Neural progenitor cell (in vitro differentiated cells): ENCODE data around the gene DHODH. TPM values are rescaled to one million over a fixed set of nuclear protein-coding genes. Genes with fewer than 3 reads are reported as not detected.

Experiments
- DNase-seq: peaks from one replicate; pipeline ENCODE4 v3.0.0-alpha.2; 2016; ENCODE audit warnings: low spot score
- H2AFZ ChIP-seq: fragments of 200-600 bp; sonication (generic); replicated peaks from 2 replicates; pipeline ENCODE4 v1.6.1; 2016; ENCODE audit warnings: antibody characterized with exemption
- H3F3A ChIP-seq: fragments of 200-600 bp; sonication (generic); 2 replicates; pipeline ENCODE4 v1.6.1; 2016; ENCODE audit warnings: antibody characterized with exemption, low read depth
- H3K27ac ChIP-seq: fragments of 200-600 bp; sonication (generic); 2 replicates; pipeline ENCODE4 v1.5.1; 2016; ENCODE audit warnings: mild to moderate bottlenecking
- H3K27me3 ChIP-seq: fragments of 200-600 bp; sonication (generic); 2 replicates; pipeline ENCODE4 v1.6.1; 2016; ENCODE audit warnings: mild to moderate bottlenecking, moderate library complexity
- H3K36me3 ChIP-seq: fragments of 200-600 bp; sonication (generic); 2 replicates; pipeline ENCODE4 v1.5.1; 2016
- H3K4me1 ChIP-seq: fragments of 200-600 bp; sonication (generic); 2 replicates; pipeline ENCODE4 v1.6.1; 2016; ENCODE audit warnings: mixed run types
- H3K4me2 ChIP-seq: fragments of 200-600 bp; sonication (generic); 2 replicates; pipeline ENCODE4 v1.6.1; 2016
- H3K4me3 ChIP-seq: fragments of 200-600 bp; sonication (generic); 2 replicates; pipeline ENCODE4 v1.5.1; 2016
- H3K79me2 ChIP-seq: fragments of 200-600 bp; sonication (generic); 2 replicates; pipeline ENCODE4 v1.6.1; 2016; ENCODE audit warnings: low read depth
- H3K9ac ChIP-seq: fragments of 200-600 bp; sonication (generic); 2 replicates; pipeline ENCODE4 v1.6.1; 2016
- H3K9me3 ChIP-seq: fragments of 200-600 bp; sonication (generic); 2 replicates; pipeline ENCODE4 v1.5.1; 2016; ENCODE audit warnings: low read depth
- H4K20me1 ChIP-seq: fragments of 200-600 bp; sonication (generic); 2 replicates; pipeline ENCODE4 v1.6.1; 2016; ENCODE audit warnings: low read depth
- H3K27ac Mint-ChIP-seq: 3 replicates; pipeline ENCODE4 v1.8.0; 2021; ENCODE audit warnings: mixed read lengths
- H3K27me3 Mint-ChIP-seq: 2 replicates; pipeline ENCODE4 v1.8.0; 2022; ENCODE audit warnings: low read depth, mild to moderate bottlenecking, inconsistent platforms, moderate library complexity, mixed read lengths; ENCODE audit not compliant: insufficient read depth
- H3K36me3 Mint-ChIP-seq: 3 replicates; pipeline ENCODE4 v1.8.0; 2021; ENCODE audit warnings: mixed read lengths
- H3K4me1 Mint-ChIP-seq: 3 replicates; pipeline ENCODE4 v1.8.0; 2021; ENCODE audit warnings: mixed read lengths
- H3K4me3 Mint-ChIP-seq: 3 replicates; pipeline ENCODE4 v1.8.0; 2021; ENCODE audit warnings: mild to moderate bottlenecking, moderate library complexity, mixed read lengths
- H3K9me3 Mint-ChIP-seq: 3 replicates; pipeline ENCODE4 v1.8.0; 2020; ENCODE audit warnings: mixed read lengths
- EZH2 ChIP-seq: fragments of 200-600 bp; sonication (generic); IDR thresholded peaks from 2 replicates; pipeline ENCODE4 v1.6.1; 2017; ENCODE audit warnings: antibody characterized with exemption, mild to moderate bottlenecking, moderate library complexity
- EZH2phosphoT487 ChIP-seq: fragments of 200-600 bp; sonication (generic); IDR thresholded peaks from 2 replicates; pipeline ENCODE4 v1.6.1; 2017; ENCODE audit warnings: antibody characterized with exemption
- total RNA-seq: library from RNA; depleted of rRNA; stranded (reverse); fragments of >200 nt; gene quantifications from 2 replicates; pipeline ENCODE4 v1.2.3, GENCODE V29; 2015; ENCODE audit warnings: low replicate concordance
- TF ChIP-seq, protein P1 (sequence below): fragments of 200-600 bp; sonication (generic); IDR thresholded peaks from 2 replicates; pipeline ENCODE4 v1.5.1; 2017; ENCODE audit warnings: antibody characterized with exemption, mild to moderate bottlenecking

The DHODH gene
- total RNA-seq, 1 donor from 2014 or later: 7.2 TPM

DNA sequence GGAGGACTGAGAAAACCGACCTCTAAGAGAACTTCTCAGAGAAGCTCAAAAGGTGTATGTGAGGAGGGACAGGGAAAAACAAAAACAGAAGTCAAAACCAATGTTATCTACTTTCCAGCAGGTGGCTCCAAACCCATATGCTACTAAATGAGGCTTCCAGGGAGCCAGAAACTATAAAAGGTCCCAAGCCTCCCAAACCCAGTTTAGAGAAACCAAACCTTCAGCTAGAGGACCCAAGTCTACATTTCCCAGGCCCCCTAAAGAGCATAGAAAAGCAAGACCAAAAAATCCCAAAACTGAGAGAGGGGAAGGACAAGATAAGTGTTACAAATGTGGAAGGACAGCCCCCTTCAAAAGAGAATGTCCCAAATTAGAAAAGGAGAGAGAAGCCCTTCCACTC, 58.2 kb downstream of the DHODH start:
- Mint-ChIP-seq H3K36me3 (no peaks in the 10 kb centered on the region), H3K27me3 (peaks cover 4% of the 10 kb centered on the region), H3K4me3 (no peak overlapping the region), H3K9me3 (no peaks in the 10 kb centered on the region), H3K4me1 (no peaks in the 10 kb centered on the region), H3K27ac (no peak overlapping the region)
- no peaks in the 10 kb centered on the region for H3K27me3 ChIP-seq
- H3K4me3 ChIP-seq: no peak overlapping the region
- H4K20me1 ChIP-seq: no peaks in the 10 kb centered on the region
- peak; percentile 56 for DNase-seq
- H3F3A ChIP-seq: no peaks in the 10 kb centered on the region
- H3K4me1 ChIP-seq: peaks cover under 1% of the 10 kb centered on the region
- H3K27ac ChIP-seq: no peak overlapping the region
- no peaks in the 10 kb centered on the region for H3K79me2 ChIP-seq
- H3K9me3 ChIP-seq: no peaks in the 10 kb centered on the region
- H2AFZ ChIP-seq: no peak overlapping the region
- no peak overlapping the region for H3K4me2 ChIP-seq
- no peak for TF ChIP-seq EZH2
- TF ChIP-seq, protein P1, sequence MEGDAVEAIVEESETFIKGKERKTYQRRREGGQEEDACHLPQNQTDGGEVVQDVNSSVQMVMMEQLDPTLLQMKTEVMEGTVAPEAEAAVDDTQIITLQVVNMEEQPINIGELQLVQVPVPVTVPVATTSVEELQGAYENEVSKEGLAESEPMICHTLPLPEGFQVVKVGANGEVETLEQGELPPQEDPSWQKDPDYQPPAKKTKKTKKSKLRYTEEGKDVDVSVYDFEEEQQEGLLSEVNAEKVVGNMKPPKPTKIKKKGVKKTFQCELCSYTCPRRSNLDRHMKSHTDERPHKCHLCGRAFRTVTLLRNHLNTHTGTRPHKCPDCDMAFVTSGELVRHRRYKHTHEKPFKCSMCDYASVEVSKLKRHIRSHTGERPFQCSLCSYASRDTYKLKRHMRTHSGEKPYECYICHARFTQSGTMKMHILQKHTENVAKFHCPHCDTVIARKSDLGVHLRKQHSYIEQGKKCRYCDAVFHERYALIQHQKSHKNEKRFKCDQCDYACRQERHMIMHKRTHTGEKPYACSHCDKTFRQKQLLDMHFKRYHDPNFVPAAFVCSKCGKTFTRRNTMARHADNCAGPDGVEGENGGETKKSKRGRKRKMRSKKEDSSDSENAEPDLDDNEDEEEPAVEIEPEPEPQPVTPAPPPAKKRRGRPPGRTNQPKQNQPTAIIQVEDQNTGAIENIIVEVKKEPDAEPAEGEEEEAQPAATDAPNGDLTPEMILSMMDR: peak; percentile 63
- no peaks in the 10 kb centered on the region for H3K36me3 ChIP-seq
- no peak overlapping the region for H3K9ac ChIP-seq

DNA sequence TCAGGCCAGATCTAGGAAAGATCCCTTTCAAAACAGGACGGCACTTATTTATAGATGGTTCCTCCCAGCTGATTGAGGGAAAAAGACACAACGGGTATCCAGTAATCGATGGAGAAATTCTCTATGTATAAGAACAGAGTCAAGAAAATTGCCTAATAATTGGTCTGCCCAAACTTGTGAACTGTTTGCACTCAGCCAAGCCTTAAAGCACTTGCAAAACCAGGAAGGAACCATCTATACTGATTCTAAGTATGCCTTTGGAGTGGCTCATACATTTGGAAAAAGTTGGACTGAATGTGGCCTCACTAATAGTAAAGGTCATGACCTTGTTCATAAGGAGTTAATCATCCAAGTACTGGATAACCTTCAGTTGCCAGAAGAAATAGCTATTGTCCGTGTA, 60.4 kb downstream of the DHODH start:
- TF ChIP-seq, protein P1: no peak
- TF ChIP-seq EZH2 (no peak), EZH2phosphoT487 (no peak)
- no peak for DNase-seq
- H3K4me2 ChIP-seq: no peak overlapping the region
- H3K4me3 Mint-ChIP-seq: no peak overlapping the region
- H3K4me1 ChIP-seq: peaks cover 20% of the 10 kb centered on the region
- no peaks in the 10 kb centered on the region for H3K27me3 ChIP-seq
- no peaks in the 10 kb centered on the region for H3K9me3 ChIP-seq
- no peak overlapping the region for H2AFZ ChIP-seq
- no peaks in the 10 kb centered on the region for H3K27me3 Mint-ChIP-seq
- H3K4me3 ChIP-seq: no peak overlapping the region
- no peaks in the 10 kb centered on the region for H3K9me3 Mint-ChIP-seq
- H3K36me3 Mint-ChIP-seq: no peaks in the 10 kb centered on the region
- no peaks in the 10 kb centered on the region for H3K36me3 ChIP-seq
- no peak overlapping the region for H3K27ac Mint-ChIP-seq
- H3K79me2 ChIP-seq: no peaks in the 10 kb centered on the region
- no peak overlapping the region for H3K9ac ChIP-seq
- peaks cover 4% of the 10 kb centered on the region for H3K4me1 Mint-ChIP-seq
- no peaks in the 10 kb centered on the region for H4K20me1 ChIP-seq
- H3F3A ChIP-seq: peaks cover 12% of the 10 kb centered on the region
- H3K27ac ChIP-seq: no peak overlapping the region

DNA sequence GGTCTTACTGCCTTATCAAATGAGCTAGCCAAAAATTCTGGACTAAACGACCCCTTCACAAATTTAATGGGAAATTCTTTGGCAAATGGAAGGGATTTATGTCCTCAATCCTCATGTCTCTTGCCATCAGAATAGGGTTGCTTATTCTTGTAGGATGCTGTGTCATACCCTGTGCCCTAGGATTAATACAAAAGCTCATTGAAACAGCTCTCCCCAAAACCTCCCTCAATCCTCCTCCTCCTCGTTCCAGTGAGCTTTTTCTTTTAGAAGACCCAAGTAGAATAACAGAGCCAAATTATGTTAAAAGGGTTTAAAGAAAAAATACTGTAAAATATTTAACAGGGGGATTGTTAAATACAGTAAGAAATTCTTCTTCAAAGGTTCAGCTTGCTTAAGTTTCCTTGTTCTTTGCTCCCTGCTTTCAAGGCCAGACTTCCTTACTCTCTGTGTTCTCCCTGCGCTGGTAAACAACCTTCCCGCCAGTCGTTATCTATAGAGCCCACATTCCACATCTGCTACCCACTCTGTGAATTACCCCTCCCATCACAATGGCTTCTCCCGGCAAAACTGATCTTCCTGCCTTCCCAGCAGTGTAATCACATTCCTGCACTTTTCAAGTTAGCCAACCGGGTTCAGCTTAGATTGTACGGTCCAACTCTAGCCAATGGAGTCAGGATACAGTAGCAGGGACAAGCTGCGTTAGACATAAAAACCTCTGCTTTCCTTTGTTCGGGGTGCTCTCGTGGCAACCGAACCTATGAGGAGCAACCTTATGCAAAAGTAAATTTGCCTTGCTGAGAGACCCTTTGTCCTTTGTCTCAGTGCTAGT, 64.2 kb downstream of the DHODH start:
- Histone ChIP-seq H3K4me2 (peak overlapping the region; percentile 65), H3K9ac (no peak overlapping the region), H3K27me3 (no peaks in the 10 kb centered on the region), H3K36me3 (no peaks in the 10 kb centered on the region), H3K4me1 (peaks cover 20% of the 10 kb centered on the region), H3K27ac (peak overlapping the region; percentile 69), H3K4me3 (no peak overlapping the region), H3K9me3 (no peaks in the 10 kb centered on the region), H3F3A (peaks cover 12% of the 10 kb centered on the region), H4K20me1 (no peaks in the 10 kb centered on the region), H3K79me2 (no peaks in the 10 kb centered on the region), H2AFZ (peak overlapping the region; percentile 93)
- Mint-ChIP-seq H3K9me3 (no peaks in the 10 kb centered on the region), H3K27ac (peak overlapping the region; percentile 25), H3K4me1 (peaks cover 6% of the 10 kb centered on the region), H3K36me3 (no peaks in the 10 kb centered on the region), H3K4me3 (no peak overlapping the region), H3K27me3 (peaks cover 2% of the 10 kb centered on the region)
- TF ChIP-seq EZH2 (no peak), EZH2phosphoT487 (no peak)
- TF ChIP-seq, protein P1: no peak
- peak; percentile 74 for DNase-seq
